Upper lobe of right lung (tissue), 1 donor: ENCODE results near the gene TGFB2. TPM values are rescaled to one million over a fixed set of nuclear protein-coding genes. Genes with fewer than 3 reads are reported as not detected.

Experiments
- ATAC-seq: fragments of 200-7000 bp; cut with Tn5 transposase; one replicate; pipeline ENCODE4 v1.9.1; 2020; ENCODE audit warnings: mild to moderate bottlenecking, moderate library complexity
- DNase-seq: peaks from one replicate; pipeline ENCODE4 v3.0.0-alpha.2; 2020
- H3K27ac ChIP-seq: fragments of 200-600 bp; one replicate; pipeline ENCODE4 v1.8.0; 2022
- H3K27me3 ChIP-seq: fragments of 200-600 bp; one replicate; pipeline ENCODE4 v1.8.0; 2022; ENCODE audit warnings: mild to moderate bottlenecking
- H3K36me3 ChIP-seq: fragments of 200-600 bp; one replicate; pipeline ENCODE4 v1.8.0; 2022
- H3K4me1 ChIP-seq: fragments of 200-600 bp; one replicate; pipeline ENCODE4 v1.8.0; 2022
- H3K4me3 ChIP-seq: fragments of 200-600 bp; one replicate; pipeline ENCODE4 v1.8.0; 2022; ENCODE audit warnings: mild to moderate bottlenecking
- H3K9me3 ChIP-seq: fragments of 200-600 bp; one replicate; pipeline ENCODE4 v1.8.0; 2022
- intact Hi-C: fragments of 100-400 bp; cut with DNase I; formaldehyde crosslinking; loops from one replicate; pipeline ENCODE4 v1.11.0; 2022
- total RNA-seq: library from RNA; stranded (reverse); fragmentation: NEBNext Ultra II Directional; extraction: Animal tissue kit (Norgen Biotek cat#: 25700); gene quantifications from one replicate; pipeline ENCODE4 v1.2.1, GENCODE V29; 2021
- TF ChIP-seq, protein P1 (sequence below): fragments of 200-600 bp; IDR thresholded peaks from one replicate; pipeline ENCODE4 v1.8.0; 2022; ENCODE audit warnings: antibody characterized with exemption
- donor health status: DM: no; HTN: yes; CAD: no; lungs with severe emphysema.

Gene TGFB2
- total RNA-seq, 1 donor from 2014 or later: 19.8 TPM

DNA sequence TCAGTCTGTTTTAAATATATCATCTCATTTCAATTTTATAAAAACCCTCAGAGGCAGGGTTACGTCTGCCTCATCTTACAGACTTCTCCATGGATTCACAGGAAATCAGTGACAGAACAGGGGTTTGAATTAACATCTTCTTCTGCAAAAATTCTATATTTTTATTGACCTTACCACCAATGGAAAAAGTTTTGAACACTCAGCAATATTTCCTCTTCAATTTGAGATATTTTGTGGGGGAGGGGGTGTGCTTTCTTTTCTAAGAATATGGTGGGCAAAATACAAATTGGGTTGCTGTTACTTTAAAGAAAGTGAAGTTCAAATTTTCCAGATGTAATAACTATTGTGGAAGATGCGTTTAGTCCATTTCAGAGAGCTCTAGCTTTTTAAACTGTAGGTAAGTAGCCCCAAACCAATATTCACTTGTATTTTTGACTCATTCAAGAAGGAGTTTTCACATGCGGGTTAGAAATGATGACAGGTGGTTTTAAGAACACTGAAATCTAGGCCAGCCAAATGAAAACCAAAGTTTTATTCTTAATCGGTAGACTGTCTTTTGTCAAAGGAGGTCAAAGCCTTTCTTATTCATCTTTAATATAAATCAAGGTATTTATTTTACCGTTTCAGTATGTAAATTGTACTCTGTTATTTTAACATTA lies 17.4 kb downstream of the TGFB2 start:
- TF ChIP-seq, protein P1, sequence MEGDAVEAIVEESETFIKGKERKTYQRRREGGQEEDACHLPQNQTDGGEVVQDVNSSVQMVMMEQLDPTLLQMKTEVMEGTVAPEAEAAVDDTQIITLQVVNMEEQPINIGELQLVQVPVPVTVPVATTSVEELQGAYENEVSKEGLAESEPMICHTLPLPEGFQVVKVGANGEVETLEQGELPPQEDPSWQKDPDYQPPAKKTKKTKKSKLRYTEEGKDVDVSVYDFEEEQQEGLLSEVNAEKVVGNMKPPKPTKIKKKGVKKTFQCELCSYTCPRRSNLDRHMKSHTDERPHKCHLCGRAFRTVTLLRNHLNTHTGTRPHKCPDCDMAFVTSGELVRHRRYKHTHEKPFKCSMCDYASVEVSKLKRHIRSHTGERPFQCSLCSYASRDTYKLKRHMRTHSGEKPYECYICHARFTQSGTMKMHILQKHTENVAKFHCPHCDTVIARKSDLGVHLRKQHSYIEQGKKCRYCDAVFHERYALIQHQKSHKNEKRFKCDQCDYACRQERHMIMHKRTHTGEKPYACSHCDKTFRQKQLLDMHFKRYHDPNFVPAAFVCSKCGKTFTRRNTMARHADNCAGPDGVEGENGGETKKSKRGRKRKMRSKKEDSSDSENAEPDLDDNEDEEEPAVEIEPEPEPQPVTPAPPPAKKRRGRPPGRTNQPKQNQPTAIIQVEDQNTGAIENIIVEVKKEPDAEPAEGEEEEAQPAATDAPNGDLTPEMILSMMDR: no peak

GRCh38 chr1:218363141-218363540 lies 18.0 kb downstream of the TGFB2 start:
- ATAC-seq (no peak), DNase-seq (no peak)
- peaks cover 16% of the 10 kb centered on the region for H3K4me1 ChIP-seq
- H3K36me3 ChIP-seq: no peaks in the 10 kb centered on the region
- H3K9me3 ChIP-seq: no peaks in the 10 kb centered on the region
- TF ChIP-seq, protein P1: no peak
- H3K27me3 ChIP-seq: no peaks in the 10 kb centered on the region
- no peak overlapping the region for H3K4me3 ChIP-seq
- intact Hi-C loops: no loop called here
- H3K27ac ChIP-seq: no peak overlapping the region

More for the DNA sequence above, 17.4 kb downstream of the TGFB2 start:
- Histone ChIP-seq H3K9me3 (no peaks in the 10 kb centered on the region), H3K4me1 (peaks cover 18% of the 10 kb centered on the region), H3K36me3 (no peaks in the 10 kb centered on the region), H3K27ac (no peak overlapping the region), H3K27me3 (no peaks in the 10 kb centered on the region), H3K4me3 (no peak overlapping the region)
- no peak for DNase-seq
- intact Hi-C loops: no loop called here
- ATAC-seq: no peak

DNA sequence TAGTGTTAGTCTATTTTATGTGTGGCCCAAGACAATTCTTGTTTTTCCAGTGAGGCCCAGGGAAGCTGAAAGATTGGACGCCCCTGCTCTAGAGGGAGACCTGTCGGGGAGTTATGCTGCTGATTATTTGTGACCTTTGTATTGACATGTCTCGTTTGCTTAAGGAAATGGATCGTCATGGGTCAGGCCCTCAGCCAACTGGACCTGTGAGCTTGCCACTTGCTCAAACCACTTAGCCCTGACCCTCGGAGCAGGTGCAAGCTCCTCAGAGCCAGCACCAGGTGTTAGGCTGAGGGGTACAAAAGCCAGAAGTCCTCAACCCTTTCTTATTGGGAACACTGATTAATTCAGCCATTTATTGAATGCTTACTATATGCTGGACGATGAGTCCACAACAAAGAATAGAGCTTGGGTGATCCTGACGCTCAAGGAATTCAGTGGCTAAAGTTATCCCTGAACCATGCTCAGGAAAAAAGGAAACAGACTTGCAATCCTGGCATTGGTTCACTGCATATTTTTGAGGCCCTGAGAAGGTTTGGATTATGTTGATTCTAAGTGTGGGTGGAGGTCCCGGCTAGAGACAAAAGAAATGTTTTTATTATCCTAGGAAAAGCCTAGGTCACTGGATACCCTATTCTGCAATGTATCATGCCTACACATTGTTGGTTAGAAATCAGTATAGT lies 19.0 kb downstream of the TGFB2 start:
- Histone ChIP-seq H3K27ac (peak overlapping the region; percentile 18), H3K27me3 (no peaks in the 10 kb centered on the region), H3K9me3 (no peaks in the 10 kb centered on the region), H3K4me1 (peaks cover 16% of the 10 kb centered on the region), H3K4me3 (no peak overlapping the region), H3K36me3 (no peaks in the 10 kb centered on the region)
- DNase-seq (no peak), ATAC-seq (peak; percentile 34)
- intact Hi-C loops: no loop called here
- TF ChIP-seq, protein P1: no peak

DNA sequence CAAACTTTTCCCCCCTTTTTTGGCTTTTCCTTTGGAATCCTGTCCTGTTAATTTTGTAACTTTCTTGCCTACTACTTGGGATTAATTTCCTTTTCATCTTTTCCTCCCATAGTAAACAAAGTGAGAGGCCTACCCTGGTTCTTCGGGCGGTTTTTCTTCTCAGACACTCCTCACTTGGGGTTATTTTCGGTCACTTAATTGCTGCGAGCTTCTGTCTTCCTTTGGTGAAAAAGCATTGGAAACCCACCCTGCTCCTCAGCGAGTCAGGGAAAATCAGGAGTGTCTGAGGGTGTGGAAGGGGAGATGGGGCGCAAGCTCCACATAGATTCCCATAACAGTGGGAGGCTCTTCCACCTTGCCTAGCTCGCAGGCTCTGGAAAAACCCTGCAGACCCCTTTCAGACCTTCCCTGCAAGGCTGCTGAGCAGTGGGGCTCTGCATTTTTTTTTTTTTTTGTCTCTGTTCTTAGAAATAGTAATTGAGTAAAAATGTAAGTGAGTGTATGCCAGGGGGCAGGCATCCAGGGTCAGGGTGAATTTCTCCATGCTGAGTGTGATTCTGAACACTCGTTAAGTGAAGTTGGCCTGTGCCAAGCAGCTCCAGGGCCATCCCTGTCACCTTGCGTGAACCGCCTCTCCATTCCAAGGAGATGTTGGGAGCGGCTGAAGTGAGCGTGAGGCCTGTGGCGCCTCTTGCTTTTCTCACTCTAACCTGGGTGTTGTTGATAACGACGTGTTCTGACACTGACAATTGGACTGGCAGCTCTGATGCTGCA lies 20.3 kb downstream of the TGFB2 start:
- no peaks in the 10 kb centered on the region for H3K36me3 ChIP-seq
- peaks cover 21% of the 10 kb centered on the region for H3K4me1 ChIP-seq
- DNase-seq (peak; percentile 66), ATAC-seq (peak; percentile 69)
- no peaks in the 10 kb centered on the region for H3K27me3 ChIP-seq
- H3K4me3 ChIP-seq: no peak overlapping the region
- TF ChIP-seq, protein P1: no peak
- H3K27ac ChIP-seq: no peak overlapping the region
- no peaks in the 10 kb centered on the region for H3K9me3 ChIP-seq
- intact Hi-C loops: no loop called here

GRCh38 chr1:218366322-218367052 lies 21.4 kb downstream of the TGFB2 start:
- ATAC-seq: no peak
- intact Hi-C loops: no loop called here
- H3K27me3 ChIP-seq: no peaks in the 10 kb centered on the region
- H3K27ac ChIP-seq: no peak overlapping the region
- TF ChIP-seq, protein P1: no peak
- H3K9me3 ChIP-seq: no peaks in the 10 kb centered on the region
- no peaks in the 10 kb centered on the region for H3K36me3 ChIP-seq
- no peak for DNase-seq
- no peak overlapping the region for H3K4me3 ChIP-seq
- H3K4me1 ChIP-seq: peaks cover 25% of the 10 kb centered on the region
